HL-60/S4 (cell line): ENCODE data around the gene DENND2C.

Experiments used
- in situ Hi-C: fragments of 300-500 bp; cut with MboI; formaldehyde crosslinking; loops from 2 replicates; pipeline ENCODE4 v1.14.3; 2022; ENCODE audit warnings: low sequenced_read_pairs

The DENND2C gene

DNA sequence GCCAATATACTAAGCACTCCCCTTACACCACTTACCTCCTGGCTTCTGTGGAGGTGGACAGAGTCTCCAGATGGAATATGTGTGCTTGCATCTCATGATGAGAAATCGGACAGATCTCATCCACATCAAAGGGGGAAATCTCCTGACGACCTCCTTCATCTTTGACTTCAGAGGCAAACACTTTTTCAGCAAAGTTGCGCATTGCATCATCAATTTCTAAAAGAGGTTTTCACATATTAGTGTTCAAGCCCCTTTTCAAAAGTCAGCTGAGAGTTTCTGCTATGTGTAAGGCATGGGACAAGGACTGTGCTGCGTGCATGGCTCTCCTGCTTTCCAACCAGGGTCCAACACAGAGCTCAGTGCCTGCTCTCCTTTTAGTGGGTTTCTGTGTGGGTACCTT is 18.7 kb upstream of the DENND2C start:
- in situ Hi-C loops = no loop called here

DNA sequence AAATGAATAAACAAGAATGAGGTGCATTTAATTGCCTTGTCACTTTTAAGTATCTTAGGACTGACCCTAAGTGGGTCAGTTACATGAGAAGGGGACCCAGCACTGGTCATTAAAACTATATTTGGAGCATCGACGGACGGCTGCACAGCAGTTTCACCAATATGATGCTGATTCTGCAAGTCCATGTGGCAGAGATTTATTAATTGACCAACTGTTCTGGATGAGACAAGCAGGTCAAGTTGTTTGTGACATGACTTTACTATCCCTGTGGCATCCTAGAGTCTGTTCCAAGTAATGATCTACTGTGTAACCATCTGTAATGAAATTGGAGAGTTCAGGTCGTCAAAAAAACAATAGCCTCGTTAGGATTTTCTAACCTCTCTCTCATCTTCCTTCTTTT is 16.0 kb upstream of the DENND2C start:
- in situ Hi-C loops = no loop called here

DNA sequence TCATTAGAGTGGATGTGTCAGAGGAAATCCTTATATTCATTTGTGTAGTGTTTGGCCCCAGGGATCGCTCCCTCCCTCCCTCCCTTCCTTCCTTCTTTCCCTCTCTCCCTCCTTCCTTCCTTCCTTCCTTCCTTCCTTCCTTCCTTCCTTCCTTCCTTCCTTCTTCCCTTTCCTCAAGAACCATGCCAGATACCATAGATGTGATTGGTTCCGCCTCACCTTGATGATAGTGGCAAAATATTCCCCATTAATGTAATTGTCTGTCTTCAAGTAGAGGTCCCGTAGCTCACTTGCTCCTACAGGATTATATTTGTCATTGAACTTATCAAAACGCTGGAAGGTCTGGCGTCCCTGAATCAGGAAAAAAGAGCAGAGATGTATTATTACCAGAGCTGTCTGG is 7.8 kb upstream of the DENND2C start:
- in situ Hi-C loops = no loop called here

DNA sequence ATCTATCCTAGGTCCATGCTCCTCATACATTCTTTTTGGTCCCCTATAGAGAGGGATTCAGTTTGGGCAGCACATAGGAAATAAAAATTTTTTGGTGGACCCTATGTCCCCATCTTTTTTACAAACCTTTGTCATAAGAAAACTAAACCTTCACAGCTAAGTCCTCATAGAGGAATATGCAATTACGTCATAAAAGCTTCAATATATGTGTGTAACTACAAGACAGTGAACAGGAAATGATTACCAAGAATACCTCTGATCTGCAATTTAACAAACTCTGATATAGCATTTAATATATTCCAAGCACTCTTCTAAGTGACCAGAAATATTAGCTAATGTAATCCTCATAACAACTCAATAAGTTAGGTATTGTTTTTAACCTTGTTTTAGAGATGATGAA is 6.3 kb upstream of the DENND2C start:
- in situ Hi-C loops = no loop called here

DNA sequence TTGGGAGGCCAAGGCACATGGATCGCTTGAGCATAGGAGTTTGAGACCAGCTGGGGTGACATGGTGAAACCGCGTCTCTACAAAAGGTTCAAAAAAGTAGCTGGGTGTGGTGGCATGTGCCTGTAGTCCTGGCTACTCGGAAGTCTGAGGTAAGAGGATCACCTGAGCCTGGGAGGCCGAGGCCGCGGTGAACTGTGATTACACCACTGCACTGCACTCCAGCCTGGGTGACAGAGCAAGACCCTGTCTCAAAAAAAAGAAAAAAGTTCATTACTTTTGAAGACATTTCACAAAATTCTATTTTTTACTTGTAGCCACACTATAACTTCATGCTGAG is 2.1 kb upstream of the DENND2C start:
- in situ Hi-C loops = no loop called here

DNA sequence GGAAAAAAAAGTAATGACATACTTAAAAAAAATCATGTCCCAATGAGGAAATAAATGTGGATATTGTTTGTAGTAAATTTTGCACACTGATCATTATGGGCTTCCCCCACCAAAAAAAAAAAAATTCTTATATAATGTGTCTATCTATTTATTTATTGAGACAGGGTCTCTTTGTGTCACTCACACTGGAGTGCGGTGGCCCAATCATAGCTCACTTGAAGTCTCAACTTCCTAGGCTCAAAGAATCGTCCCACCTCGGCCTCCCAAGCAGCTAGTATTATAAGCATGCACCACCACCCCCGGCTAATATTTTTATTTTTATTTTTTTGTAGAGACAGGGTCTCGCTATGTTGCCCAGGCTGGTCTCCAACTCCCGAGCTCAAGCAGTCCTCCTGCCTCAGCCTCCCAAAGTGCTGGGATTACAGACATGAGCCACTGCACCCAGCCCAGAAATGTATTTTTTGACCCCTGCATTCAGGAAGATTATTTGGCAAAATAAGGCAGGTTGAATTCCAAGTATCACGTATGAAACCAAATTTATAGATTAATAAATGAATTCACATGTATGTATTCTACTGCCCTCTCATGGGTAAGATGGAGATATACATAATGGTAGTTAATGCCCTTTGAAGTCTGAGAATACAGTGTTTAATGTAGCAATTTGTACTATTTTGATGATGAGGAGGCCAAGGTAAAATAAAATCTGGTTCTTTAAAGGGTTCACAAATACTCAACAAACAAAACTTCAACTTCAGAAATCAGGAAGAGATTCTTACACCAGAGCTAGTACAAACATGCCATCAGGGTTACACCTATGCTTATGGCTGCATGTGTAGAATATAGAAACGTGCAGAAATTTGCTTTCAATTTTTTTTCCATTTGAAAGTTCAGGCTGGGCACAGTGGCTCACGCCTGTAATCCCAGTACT is 1.4 kb upstream of the DENND2C start:
- in situ Hi-C loops = no loop called here

DNA sequence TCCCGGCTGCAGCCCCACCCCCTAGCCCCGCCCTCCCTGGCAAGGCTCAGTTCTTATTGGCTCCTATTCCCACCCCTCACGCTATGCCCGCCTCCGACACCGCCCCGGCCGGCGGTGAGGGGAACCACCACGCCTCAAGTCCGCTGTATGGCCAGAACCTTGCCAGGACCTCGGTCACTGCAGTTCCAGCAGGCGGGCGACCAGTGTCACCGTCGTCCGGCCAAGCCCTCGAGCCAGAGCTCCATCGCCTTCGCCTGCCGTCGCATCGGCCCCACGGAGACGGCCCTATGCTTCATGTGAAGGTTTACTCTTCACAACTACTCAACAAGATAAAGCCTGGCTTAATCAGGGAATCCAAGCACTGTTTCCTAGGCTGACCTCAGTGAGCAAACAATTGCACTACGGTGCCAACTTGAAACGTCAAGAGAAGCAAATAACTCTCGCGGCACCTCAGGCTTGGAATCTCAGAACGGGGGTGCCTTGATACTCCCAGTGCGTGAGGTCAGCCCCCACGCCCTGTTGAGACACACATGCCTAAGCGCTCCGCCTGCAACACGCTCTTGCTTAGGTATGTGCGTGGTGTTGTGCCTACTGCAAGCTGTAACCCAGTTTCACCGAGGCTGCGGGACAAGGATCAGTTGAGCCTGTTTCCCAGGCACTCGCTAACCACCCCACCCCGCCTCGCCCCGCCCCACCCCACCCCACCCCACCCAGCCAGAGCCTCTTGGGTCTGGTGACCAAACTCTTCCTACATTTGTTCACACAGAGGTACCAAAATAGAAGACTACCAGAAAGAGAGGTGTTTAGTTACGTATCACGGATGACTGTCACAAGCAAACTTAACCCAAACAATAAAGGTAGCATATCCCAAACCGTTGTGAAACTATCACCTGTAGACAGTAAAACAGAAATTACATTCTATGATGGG is 498 bp upstream of the DENND2C start:
- in situ Hi-C loops = no loop called here

DNA sequence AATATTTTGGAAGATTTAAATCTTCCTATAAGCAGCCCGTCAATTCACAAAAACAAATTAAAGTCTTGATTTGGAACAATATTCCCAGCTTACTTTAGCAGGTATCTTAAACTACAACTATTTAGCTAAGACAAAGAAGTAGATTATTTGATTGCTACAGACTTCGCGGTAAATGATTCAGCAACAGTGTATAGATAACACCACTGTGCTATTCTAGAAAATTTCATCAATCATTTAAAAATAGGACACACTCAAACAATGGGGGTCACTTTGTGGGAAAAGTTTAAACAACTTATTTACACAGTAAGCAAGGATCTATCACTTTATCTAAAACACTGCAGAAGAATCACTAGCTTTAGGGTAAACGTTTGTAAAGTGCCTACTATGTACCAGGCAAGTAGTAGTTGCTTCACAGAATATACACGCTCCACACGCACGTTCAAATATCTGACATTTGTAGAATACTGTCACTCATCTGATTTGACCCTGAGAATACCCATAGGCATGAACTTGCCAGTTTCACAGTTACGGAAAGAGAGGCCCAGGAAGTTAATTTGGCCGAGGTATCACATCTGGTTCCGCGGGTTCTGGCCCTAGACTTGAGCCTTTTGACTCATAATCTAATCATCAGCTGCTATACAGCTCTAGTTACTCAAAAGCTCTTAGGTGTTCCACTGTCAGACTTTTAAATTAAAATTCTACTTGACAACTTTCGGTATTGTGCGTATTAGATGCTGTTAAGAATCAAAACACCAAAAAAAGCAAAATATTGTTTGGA is 876 bp downstream of the DENND2C start:
- in situ Hi-C loops = no loop called here

DNA sequence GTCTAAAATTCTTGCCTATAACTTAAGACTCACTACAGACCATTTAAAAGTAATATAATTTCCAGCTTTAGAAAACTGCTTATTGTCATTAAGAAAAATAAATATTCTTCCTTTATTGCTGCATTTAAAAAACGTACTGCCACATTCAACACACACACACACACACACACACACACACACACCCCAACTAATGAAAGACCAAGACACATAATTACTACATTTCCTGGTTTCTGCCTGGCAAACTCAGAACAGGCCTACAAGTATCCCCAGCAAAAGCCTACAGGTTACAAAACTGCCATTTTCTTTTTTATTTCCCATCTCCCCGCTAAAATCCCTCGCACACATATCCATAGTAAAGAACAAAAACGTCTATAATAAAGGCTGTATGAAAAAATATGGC is 1.5 kb downstream of the DENND2C start:
- in situ Hi-C loops = no loop called here

DNA sequence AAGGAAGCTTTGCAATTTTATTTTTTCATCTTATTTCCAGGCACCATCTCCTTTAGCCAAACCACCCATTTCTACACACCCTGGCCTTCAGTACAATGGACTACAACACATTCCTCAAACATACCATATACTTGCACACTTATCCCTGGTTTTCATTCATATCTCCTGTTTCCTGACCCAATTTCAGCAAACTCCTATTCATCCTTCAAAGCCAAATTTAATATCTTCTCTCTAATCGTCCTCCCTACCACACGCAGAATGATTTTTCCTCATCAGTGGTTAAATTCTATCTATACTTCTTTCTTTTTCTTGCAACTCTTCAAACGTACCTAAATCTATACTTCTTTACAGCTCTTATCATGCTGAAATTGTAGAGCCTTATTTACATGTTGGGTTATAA is 2.9 kb downstream of the DENND2C start:
- in situ Hi-C loops = no loop called here

DNA sequence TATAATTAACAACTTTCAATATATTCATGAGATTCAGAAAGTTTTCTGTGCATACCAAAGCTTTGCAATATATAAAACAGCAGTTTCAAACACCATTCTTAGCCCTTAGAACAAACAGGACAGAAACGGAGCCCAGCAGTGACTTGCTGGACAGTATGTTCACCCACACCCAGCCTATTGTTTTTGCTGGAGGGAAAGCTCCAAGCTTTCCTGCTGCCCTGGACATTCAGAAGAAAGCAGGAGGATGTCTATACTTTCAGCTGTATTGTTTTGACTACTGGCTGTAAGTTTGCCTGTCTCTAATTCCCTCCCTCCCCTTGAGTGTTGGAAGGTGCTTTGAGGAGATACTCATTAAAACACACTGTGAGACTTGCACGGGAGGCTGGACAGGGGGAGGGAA is 9.6 kb downstream of the DENND2C start:
- in situ Hi-C loops = no loop called here

DNA sequence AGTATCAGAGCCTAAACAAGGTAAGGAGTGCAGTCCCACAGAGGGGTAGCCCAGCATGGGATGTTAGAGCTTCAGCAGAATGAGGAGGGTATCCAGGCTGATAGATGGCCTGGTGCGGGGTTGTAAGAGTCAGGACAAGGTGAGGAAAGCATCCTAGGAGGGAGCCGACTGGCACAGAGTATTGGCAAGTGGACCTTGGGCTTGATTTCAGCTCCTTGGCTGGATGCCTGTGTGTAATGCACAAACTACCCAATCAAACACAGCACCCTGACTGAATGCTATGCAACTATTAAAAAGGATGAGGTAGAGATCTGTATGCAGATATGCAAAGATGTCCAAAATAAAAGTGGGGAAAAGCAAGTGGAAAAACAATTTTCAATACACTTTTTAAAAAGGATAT is 18.0 kb downstream of the DENND2C start:
- in situ Hi-C loops = no loop called here

DNA sequence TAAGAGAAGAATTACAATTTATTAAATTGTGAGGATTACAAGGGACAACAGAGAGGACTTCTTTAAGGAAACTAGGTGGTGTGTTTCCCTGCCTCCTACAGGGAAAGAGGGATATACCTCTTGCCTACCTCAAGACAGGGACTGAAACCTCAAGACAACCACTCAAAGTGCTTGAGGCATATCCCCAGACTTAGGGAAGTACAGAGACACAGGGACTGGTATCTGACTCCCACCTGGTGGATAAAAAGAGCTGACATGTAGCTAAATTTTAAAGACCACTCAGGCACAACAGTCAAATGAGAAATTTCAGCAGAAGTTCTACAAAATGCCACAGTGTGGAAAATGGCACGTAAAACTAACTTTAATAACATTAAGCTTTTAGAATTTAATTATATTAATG is 21.3 kb downstream of the DENND2C start:
- in situ Hi-C loops = no loop called here

DNA sequence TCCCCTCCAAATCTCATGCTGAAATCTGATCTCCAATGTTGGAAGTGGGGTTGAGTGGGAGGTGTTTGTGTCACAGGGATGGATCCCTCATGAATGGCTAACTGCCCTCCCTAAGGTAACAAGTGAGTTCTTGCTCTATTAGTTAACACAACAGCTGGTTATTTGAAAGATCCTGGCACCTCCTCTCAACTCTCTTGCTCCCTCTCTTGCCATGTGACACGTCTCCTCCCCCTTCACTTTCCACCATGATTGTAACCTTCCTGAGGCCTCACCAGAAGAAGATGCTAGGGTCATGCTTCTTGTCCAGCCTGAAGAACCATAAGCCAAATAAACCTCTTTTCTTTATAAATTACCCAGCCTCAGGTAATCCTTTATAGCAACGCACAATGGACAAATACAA is 28.5 kb downstream of the DENND2C start:
- in situ Hi-C loops = no loop called here

DNA sequence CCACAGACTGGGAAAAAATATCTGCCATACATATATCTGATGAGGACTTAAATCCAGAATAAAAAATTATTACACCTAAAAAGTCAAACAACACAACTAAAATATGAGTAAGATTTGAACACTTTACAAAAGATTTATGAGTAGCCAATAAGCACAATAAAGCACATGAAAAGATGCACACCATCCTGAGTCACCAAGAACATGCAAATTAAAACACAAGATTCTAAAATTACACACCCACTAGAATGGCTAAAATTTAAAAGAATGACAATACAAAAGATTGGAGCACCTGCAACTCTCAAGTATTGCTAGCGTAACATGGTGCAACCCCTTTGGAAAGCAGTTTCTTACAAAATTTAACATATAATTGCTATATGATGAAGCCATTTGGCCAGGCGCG is 30.9 kb downstream of the DENND2C start:
- in situ Hi-C loops = no loop called here

DNA sequence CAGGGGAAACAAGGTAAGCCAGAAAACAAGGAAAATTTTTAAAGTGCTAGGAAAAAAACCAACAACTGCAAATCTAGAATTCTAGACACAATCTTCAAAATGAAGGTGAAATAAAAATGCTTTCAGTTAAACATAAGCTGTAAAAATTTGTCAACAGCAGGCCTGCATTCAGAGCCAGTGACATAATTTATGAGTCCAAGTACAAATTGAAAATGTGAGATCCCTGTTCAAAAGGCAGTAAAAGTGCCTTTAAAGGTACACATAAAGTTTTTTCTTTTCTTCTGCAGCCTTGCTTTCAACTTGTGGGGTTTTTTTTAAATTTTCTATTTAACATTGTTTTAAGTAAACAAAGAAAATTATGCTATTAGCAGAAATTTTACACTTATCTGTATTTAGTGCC is 37.4 kb downstream of the DENND2C start:
- in situ Hi-C loops = no loop called here

DNA sequence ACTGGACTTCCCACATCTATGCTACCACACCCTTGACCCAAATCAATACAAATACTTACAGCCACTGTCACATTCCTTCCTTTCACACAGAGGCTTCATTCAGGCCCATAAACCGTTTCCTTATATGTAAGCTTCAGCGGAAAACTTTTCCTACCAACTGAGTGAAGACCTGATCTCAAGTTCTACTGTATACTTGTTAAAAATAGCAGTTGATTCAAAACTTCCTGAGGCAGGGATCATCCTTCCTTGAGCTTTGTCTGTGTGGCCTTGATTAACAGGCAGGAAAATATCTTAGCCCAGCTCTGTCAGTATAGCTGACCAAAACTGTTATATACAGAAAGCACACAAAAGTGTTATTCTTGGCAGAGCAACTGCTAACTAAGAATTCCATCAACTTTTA is 42.7 kb downstream of the DENND2C start:
- in situ Hi-C loops = no loop called here

DNA sequence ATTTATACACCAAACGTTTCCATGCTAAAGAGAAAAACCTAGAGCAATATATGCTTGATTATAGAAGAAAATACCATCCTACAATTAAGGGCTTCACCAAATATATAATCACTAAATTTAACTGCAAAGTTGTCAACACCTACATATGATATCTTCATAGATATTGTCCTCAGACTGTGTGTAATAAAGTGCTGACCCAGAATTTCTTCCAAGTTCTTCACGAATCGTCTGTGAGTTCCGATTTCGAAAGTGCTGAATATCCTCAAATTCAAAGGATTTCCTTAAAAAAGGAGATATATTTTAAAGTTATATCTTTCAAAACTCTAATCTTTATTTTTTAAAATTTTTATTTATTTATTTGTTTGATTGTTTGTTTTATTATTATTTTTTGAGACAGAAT is 46.5 kb downstream of the DENND2C start:
- in situ Hi-C loops = no loop called here

DNA sequence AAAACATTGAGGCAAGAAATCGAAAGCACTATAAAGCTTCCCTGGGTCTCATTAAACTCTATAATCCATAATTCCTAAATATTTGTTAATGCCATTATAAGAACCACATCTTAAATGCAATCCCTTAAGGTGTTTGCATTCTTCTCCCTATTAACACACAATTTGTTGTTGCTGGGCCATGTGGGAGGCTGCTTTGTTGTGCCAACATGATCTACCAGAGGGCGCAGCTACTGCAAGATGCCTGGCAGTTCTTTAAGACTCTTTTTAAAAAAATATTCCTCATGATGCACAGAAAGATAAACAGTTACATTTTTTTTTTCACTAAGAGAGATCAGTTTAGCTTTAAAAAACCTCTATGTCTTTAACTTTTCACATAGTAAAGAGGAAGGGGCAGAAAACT is 49.4 kb downstream of the DENND2C start:
- in situ Hi-C loops = no loop called here

DNA sequence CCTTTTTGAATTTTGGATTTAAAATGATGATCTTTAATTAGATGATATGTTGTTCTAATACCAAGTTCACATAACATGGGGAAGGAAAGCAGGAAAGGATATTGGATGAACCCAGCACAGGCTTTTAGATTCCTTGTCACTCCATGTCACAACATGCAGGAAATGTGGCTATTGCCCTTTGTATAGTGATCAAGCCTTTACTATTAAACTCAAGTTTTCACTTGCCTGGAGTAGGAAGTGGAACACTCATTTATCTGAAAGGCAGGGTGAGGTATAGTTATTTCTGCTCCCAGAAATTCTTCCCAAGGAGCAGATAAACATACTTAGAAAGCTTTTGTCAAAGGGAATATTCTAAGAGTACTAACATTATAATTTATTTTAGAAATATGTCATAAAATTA is 51.2 kb downstream of the DENND2C start:
- in situ Hi-C loops = no loop called here

DNA sequence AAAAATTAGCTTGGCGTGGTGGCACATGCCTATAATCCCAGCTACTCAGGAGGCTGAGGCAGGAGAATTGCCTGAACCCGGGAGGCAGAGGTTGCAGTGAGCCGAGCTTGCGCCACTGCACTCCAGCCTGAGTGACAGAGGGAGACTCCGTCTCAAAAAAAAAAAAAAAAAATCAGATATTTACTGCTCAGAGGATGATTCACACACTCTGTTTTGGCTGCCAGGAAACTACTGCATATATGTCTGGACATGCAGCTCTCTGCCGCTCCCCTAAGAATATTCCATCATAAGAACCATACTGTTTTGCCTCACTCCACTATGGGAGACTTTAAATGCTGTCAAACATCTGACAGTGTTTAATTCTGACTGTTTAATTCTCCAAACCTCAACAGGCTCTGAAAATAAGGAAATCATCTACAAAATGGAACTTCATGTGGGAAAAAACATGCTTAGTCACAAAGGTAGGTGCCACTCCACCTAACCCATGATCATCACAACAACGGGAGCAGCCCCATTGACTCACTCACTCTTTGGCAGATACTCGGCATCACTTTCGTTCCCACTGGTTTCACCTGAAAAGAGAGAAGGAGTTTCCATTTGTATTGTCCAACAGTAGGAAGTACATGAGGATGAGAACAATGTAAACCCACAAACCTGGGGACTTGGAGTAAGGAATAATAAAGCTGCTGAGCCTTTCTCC is 59.2 kb downstream of the DENND2C start:
- in situ Hi-C loops = no loop called here
